ENCODE data around the gene SNAI1. TPM values are rescaled to one million over a fixed set of nuclear protein-coding genes. Genes with fewer than 3 reads are reported as not detected.

SNAI1 gene
- total RNA-seq, 2 experiments from 2014 or later, result 0.31 TPM; not detected in 1

DNA sequence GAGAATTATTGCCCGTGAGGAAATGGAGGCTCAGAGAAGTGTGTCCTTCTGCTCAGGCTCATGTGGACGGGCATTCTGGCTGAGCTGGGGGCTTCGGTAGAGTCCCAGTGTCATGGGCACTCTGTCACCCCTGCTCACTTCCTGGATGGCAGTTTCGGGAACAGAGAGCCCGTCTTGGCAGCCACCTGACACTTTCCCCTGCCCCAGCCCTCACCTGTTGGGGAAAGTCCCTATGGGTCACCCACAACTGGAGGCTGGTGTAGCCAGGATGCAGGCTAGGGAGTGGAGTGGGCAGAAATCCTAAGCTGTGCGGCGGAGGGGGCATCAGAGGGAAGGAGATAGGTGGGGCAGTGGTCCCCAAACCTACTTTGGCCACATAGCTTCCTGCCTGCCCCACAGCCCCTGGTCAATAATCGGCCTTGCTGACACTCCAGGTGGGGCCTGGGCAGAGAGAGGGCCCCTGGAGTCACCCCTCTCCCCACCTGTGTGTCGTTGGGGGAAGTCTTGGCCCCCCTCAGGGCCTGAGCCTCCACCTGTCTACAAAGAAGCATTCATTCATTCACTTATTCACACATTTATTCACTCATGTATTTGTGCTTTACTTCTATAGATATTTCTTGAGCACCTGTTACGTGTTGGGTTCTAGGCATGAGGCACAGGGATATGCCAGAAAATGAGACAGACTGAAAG lies 40.5 kb downstream of the SNAI1 start:
- H3K27ac Mint-ChIP-seq, result no peak overlapping the region
- no peak overlapping the region for H3K4me3 Mint-ChIP-seq
- intact Hi-C loops (cut with micrococcal nuclease), result no loop called here
- H3K4me1 Mint-ChIP-seq (ENCODE audit: low read depth), result no peaks in the 10 kb centered on the region
- H3K36me3 Mint-ChIP-seq (ENCODE audit: low read depth), result no peaks in the 10 kb centered on the region
- DNase-seq, result no peak
- H3K9me3 Mint-ChIP-seq, result no peaks in the 10 kb centered on the region
- CTCF ChIA-PET, result no interaction called here
- H3K27me3 Mint-ChIP-seq (ENCODE audit: low read depth), result no peaks in the 10 kb centered on the region

DNA sequence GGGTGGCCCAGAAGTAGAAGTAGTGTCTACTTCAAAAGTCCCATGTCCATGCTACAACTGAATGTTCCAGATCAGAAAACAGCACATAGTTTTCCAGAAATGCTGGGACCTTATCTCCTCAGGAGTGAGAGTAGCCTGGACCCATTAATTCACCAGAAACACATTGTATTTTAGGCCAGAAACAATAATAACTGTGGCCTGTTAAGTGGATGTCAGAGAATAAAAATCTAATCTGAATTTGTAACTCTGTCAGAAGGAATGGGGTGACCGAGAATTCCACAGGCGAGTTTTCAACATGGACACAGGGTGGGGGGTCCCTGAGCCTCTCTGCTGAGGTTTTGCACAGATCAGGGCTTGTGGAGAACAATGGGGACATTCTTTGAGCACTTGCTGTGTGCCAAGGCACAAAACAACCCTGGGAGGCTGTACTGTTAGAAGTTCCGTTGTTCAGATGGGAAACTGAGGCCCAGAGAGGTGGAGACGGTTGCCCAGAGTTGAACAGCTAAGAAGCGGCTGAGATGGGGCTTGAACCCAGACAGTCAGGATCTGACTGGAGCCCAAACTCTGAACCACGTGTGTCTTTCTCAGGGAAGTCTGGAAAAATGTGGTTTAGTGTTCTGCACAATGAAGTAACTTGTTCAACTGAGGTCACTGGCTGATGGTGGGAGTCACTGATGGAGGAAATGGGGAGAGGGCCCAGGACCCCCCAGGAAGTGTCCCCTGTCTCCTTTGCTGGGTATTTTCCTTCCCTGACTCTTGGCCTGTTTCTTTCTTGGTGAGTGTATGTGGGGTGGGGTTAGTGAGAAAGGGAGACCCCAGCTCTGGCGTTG lies 44.2 kb downstream of the SNAI1 start:
- no peak overlapping the region for H3K4me3 Mint-ChIP-seq
- H3K4me1 Mint-ChIP-seq (ENCODE audit: low read depth), result no peaks in the 10 kb centered on the region
- CTCF ChIA-PET, result no interaction called here
- intact Hi-C loops (cut with micrococcal nuclease), result no loop called here
- no peak overlapping the region for H3K27ac Mint-ChIP-seq
- no peak for DNase-seq
- H3K36me3 Mint-ChIP-seq (ENCODE audit: low read depth), result no peaks in the 10 kb centered on the region
- no peaks in the 10 kb centered on the region for H3K27me3 Mint-ChIP-seq (ENCODE audit: low read depth)
- no peaks in the 10 kb centered on the region for H3K9me3 Mint-ChIP-seq

DNA sequence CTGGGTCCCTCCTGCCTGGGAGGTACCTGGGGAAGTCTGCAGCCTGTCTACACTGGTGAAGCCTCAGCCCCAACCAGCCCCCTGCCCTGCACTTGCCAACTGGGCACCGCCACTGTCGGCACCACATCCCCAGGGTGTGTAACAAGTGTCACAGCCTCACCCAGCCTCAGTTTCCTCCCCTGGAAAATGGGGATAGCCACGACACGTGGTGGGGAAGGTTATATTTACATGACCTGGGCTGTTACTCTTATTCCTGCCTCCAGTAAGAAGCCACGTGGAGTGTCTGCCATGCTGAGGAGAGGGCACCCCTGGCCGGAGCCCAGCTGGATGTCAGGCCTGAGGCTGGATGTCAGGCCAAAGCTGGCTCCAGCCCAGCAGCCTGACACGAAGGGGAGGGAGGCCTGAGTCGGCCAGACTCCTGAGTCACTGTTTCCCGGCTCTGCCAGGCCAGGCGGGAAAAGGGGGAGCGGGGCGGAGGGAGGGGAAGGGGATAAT lies 44.9 kb downstream of the SNAI1 start:
- no peaks in the 10 kb centered on the region for H3K9me3 Mint-ChIP-seq

DNA sequence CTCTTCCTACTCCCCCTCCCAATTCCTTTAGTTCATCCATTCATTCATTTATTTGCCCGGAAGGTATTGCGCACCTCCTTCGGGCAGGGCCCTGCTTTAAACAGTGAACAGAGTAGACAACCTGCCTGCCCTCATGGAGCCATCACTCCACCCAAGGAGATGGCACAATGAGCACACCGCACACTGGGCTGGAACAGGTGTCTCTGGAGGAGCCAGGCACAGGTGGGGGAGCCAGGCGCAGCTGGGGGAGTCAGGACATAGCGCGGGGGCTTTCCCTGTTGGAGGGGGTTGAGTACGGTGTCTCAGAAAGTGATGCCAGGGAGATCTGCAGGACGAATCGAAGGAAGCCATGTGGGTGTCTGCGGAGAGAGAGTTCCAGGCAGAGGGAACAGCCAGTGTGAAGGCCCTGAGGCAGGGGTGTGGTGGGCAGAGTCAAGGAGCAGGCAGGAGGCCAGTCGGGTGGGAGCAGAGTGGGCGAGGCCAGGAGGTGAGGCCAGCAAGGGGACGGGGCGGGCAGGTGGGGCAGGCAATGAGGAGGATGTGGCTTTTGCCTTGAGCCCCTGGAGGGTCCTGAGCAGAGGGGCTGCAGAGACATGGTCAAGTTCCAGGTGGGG lies 46.4 kb downstream of the SNAI1 start:
- CTCF ChIA-PET, result no interaction called here
- H3K36me3 Mint-ChIP-seq (ENCODE audit: low read depth), result no peaks in the 10 kb centered on the region
- H3K27ac Mint-ChIP-seq, result no peak overlapping the region
- no peaks in the 10 kb centered on the region for H3K9me3 Mint-ChIP-seq
- H3K4me1 Mint-ChIP-seq (ENCODE audit: low read depth), result no peaks in the 10 kb centered on the region
- no peak for DNase-seq
- no peak overlapping the region for H3K4me3 Mint-ChIP-seq
- intact Hi-C loops (cut with micrococcal nuclease), result no loop called here
- H3K27me3 Mint-ChIP-seq (ENCODE audit: low read depth), result no peaks in the 10 kb centered on the region

More for the DNA sequence above, 44.9 kb downstream of the SNAI1 start:
- DNase-seq, result no peak
- CTCF ChIA-PET, result interaction anchor here (0.5 kb wide), 1 partner anchor 1029 kb away, joined by 3 read pairs; no protein-coding TSS in a partner anchor
- Mint-ChIP-seq H3K4me1 (ENCODE audit: low read depth) (no peaks in the 10 kb centered on the region), H3K36me3 (ENCODE audit: low read depth) (no peaks in the 10 kb centered on the region), H3K27me3 (ENCODE audit: low read depth) (no peaks in the 10 kb centered on the region), H3K27ac (no peak overlapping the region), H3K4me3 (no peak overlapping the region)
- intact Hi-C loops (cut with micrococcal nuclease), result no loop called here

DNA sequence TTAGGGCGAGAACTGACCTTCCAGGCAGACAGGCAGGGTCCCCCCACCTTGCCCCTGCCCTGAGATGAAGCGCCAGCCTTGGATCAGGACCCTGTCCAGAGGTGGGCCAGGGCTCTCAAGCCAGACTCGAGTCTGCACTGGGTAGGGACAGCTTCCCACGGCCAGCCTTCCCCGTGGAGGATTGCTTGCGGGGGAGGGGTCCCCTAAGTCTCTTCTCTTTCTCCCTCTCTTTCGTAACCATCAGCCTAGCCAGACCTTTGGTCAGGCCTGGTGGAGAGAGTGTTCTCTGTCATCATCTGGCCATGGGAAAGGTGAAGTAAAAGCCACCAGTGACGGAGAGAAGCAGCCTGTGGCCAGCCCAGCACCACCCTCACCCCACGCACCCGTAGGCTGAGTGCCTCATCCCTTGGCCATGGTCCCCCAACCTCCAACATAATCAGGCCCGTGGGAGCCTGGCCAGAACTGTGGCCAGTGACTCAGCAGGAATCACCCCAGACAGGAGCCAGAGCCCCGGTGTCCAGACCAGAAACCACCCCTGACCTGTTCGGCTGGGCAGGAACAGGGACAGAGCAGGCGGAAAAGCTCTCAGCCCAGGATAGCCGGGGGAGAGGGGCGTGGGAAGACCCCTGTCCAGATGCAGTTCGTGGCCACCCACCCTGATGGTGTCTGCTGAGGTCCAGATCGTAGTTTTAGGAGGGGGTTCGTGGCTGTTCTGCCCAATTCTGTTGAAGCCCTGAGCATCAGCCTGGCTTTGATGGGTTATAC lies 47.1 kb downstream of the SNAI1 start:
- CTCF ChIA-PET, result no interaction called here

DNA sequence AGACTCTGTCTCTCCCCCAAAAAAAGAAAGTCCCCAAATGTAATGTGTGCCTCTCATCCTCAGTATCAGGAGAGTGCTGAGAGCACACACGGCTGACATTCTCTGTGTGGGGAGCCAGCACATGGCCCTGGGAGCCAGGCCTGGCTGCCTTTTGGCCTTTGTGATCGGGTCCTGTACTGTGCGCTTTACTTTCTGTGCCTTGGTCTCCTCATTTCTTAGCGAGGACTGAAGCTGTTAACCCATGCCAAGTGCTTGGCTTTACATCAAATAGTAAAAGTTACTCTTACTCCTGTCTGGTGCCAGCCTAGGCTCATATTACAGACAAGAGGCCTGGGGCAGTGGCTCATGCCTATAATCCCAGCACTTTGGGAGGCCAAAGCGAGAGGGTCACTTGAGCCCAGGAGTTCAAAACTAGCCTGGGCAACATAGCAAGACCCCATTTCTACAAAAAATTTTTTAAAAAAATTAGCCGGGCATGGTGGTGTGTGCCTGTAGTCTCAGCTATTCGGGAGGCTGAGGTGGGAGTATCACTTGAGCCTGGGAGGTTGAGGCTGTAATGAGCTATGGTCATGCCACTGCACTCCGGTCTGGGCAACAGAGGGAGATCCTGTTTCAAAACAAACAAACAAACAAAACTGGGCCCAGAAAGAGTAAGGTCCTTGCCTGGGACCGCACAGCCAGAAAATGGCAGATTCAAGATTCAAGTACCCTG lies 50.3 kb downstream of the SNAI1 start:
- DNase-seq, result no peak
- intact Hi-C loops (cut with micrococcal nuclease), result no loop called here
- no peaks in the 10 kb centered on the region for H3K4me1 Mint-ChIP-seq (ENCODE audit: low read depth)
- no peak overlapping the region for H3K27ac Mint-ChIP-seq
- H3K4me3 Mint-ChIP-seq, result no peak overlapping the region
- no peaks in the 10 kb centered on the region for H3K36me3 Mint-ChIP-seq (ENCODE audit: low read depth)
- no peaks in the 10 kb centered on the region for H3K27me3 Mint-ChIP-seq (ENCODE audit: low read depth)
- CTCF ChIA-PET, result no interaction called here
- H3K9me3 Mint-ChIP-seq, result no peaks in the 10 kb centered on the region

More for the DNA sequence above, 47.1 kb downstream of the SNAI1 start:
- no peak overlapping the region for H3K27ac Mint-ChIP-seq
- intact Hi-C loops (cut with micrococcal nuclease), result no loop called here
- H3K36me3 Mint-ChIP-seq (ENCODE audit: low read depth), result no peaks in the 10 kb centered on the region
- no peak overlapping the region for H3K4me3 Mint-ChIP-seq
- H3K9me3 Mint-ChIP-seq, result no peaks in the 10 kb centered on the region
- no peaks in the 10 kb centered on the region for H3K4me1 Mint-ChIP-seq (ENCODE audit: low read depth)
- no peaks in the 10 kb centered on the region for H3K27me3 Mint-ChIP-seq (ENCODE audit: low read depth)
- DNase-seq, result no peak

DNA sequence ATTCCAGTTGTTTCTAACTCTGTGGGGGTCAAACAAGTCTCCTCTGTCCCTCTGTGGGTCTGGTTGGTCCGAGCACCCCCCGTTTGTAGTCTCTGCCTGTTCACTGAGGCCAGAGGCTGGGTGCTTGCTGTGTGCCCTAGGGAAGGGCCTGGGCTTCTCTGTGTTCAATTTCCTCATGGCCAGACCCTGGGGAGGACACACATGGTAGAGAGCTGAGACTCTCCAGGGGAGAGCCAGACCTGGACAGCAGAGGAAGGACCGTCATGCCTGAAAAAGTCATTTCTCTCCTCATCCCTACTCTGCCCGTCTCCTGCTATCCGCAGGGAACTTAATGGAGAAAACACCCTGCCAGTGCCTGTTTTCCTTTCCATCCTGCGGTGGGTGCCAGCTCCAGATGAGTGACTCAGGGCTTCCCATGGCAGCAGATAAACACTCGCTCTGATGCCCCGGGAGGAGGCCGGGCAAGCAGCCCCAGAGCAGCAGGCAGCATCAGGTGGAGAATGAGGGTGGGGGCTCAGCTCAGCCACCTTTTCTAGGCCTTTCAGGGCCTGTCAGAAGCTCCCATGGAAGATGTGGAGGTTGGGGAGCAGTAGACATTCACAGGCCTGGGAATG lies 51.9 kb downstream of the SNAI1 start:
- CTCF ChIA-PET, result interaction anchor here (0.7 to 2.3 kb wide), 2 partner anchors 36 to 199 kb away, joined by 3 to 7 read pairs; no protein-coding TSS in a partner anchor
- H3K27me3 Mint-ChIP-seq (ENCODE audit: low read depth), result no peaks in the 10 kb centered on the region

DNA sequence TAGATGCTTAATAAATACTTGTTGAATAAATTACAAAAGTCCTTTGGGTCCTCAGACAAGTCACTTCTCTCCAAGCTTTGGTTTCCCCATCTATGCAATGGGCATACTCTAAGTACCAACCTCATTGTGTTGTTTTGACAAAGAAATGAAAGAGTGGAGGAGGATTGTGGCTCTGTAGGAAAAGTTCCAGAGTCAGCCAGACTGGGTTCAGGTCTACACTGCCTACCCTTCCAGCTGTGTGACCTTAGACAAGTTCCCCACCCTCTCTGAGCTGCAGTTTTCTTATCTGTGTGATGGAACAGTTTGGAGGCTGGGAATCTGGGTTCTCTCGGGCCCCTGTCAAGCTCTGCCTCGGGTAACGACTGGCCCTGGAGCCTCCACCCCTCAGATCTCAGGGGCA lies 53.9 kb downstream of the SNAI1 start:
- Mint-ChIP-seq H3K9me3 (no peaks in the 10 kb centered on the region), H3K4me1 (ENCODE audit: low read depth) (no peaks in the 10 kb centered on the region), H3K4me3 (no peak overlapping the region), H3K36me3 (ENCODE audit: low read depth) (no peaks in the 10 kb centered on the region), H3K27ac (no peak overlapping the region), H3K27me3 (ENCODE audit: low read depth) (no peaks in the 10 kb centered on the region)
- CTCF ChIA-PET, result interaction anchor here (0.6 to 2.3 kb wide), 3 partner anchors 34 to 425 kb away, joined by 3 to 7 read pairs (median 3); no protein-coding TSS in a partner anchor
- intact Hi-C loops (cut with micrococcal nuclease), result no loop called here
- no peak for DNase-seq

More for the DNA sequence above, 51.9 kb downstream of the SNAI1 start:
- intact Hi-C loops (cut with micrococcal nuclease), result no loop called here
- Mint-ChIP-seq H3K36me3 (ENCODE audit: low read depth) (no peaks in the 10 kb centered on the region), H3K27ac (no peak overlapping the region), H3K4me1 (ENCODE audit: low read depth) (no peaks in the 10 kb centered on the region), H3K9me3 (no peaks in the 10 kb centered on the region), H3K4me3 (no peak overlapping the region)
- DNase-seq, result no peak

DNA sequence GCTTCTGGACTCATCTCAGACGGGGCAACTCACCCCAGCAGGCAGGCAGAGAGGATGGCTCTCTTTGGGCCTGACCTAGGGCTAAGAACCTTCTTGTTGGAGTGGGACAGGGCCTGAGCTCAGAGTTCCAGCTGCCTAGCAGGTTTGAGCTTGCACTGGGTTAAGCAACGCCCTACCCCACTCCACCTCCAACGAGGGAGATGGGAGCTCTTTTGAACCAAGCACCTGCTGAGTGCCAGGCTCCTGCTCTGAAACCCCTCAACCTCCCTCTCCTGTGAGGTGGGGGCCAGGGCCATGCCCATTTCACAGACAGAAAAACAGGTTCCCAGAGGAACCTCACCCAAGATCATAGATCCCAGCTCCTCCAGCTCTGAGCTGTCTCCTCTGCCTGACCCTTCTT lies 54.3 kb downstream of the SNAI1 start:
- Mint-ChIP-seq H3K36me3 (ENCODE audit: low read depth) (no peaks in the 10 kb centered on the region), H3K27ac (no peak overlapping the region), H3K9me3 (no peaks in the 10 kb centered on the region), H3K27me3 (ENCODE audit: low read depth) (no peaks in the 10 kb centered on the region), H3K4me3 (no peak overlapping the region), H3K4me1 (ENCODE audit: low read depth) (no peaks in the 10 kb centered on the region)
- no peak for DNase-seq
- CTCF ChIA-PET, result interaction anchor here (0.6 to 1.2 kb wide), 4 partner anchors 34 to 425 kb away, joined by 3 to 6 read pairs (median 3); no protein-coding TSS in a partner anchor
- intact Hi-C loops (cut with micrococcal nuclease), result no loop called here

DNA sequence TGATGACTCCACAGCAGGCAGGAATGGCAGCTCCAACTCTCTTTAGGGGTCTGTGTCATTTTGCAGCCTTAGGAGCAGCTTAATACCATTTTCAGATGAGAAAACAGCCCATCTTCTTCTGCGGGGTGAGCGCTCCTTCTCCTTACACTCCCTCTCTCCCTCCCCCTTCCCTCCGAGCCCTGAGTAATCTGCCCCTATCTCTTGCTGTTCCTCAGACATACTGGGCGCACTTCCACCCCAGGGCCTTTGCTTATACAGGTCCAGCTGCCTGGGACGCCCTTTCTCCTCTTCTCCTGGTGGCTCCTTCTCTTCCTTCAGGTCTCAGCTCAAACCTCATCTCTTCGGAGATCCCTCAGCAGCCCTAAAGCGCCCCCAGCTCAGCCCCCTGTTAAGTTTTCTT lies 54.8 kb downstream of the SNAI1 start:
- CTCF ChIA-PET, result interaction anchor here (1.1 to 1.2 kb wide), 2 partner anchors 33 to 58 kb away, joined by 3 to 6 read pairs; no protein-coding TSS in a partner anchor
- Mint-ChIP-seq H3K9me3 (no peaks in the 10 kb centered on the region), H3K4me3 (no peak overlapping the region), H3K4me1 (ENCODE audit: low read depth) (no peaks in the 10 kb centered on the region), H3K27me3 (ENCODE audit: low read depth) (no peaks in the 10 kb centered on the region), H3K27ac (no peak overlapping the region), H3K36me3 (ENCODE audit: low read depth) (no peaks in the 10 kb centered on the region)
- intact Hi-C loops (cut with micrococcal nuclease), result no loop called here
- no peak for DNase-seq

DNA sequence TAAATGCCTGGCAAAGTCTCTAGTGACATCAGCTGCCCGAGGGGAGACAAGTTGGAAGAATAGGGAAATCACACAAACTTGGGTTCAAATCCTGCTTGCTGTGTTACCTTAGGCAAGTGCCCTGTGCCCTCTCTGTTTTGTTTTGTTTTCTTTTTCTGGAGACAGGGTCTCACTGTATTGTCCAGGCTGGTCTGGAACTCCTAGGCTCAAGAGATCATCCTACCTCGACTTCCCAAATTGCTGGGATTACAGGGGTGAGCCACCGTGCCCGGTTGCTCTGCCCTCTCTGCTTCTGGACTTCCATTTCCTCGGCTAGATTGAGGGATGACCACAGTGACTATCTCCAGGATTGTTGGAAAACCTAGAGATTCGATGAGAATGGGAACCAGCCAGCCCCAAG lies 55.4 kb downstream of the SNAI1 start:
- CTCF ChIA-PET, result interaction anchor here (1.1 to 1.2 kb wide), 2 partner anchors 33 to 59 kb away, joined by 3 to 6 read pairs; no protein-coding TSS in a partner anchor
- H3K27ac Mint-ChIP-seq, result no peak overlapping the region
- intact Hi-C loops (cut with micrococcal nuclease), result no loop called here

More for the DNA sequence above, 55.4 kb downstream of the SNAI1 start:
- H3K27me3 Mint-ChIP-seq (ENCODE audit: low read depth), result no peaks in the 10 kb centered on the region
- no peaks in the 10 kb centered on the region for H3K9me3 Mint-ChIP-seq
- no peak overlapping the region for H3K4me3 Mint-ChIP-seq
- H3K4me1 Mint-ChIP-seq (ENCODE audit: low read depth), result no peaks in the 10 kb centered on the region
- no peaks in the 10 kb centered on the region for H3K36me3 Mint-ChIP-seq (ENCODE audit: low read depth)
- no peak for DNase-seq
